MM.1S (cell line): ENCODE results near the gene FAM241A.
"Not testable (repeated sequence)": the region's sequence is repeated elsewhere in the genome, so short reads cannot be mapped to it uniquely, and the experiment has no call there.

Experiments
- EZH2 ChIP-seq: fragments of 300-600 bp; sonication (generic); optimal IDR thresholded peaks from 2 replicates; pipeline ENCODE3; 2017; ENCODE audit warnings: low read depth, mild to moderate bottlenecking, antibody characterized with exemption, low read length, mixed read lengths
- TF ChIP-seq, protein P1 (sequence below): fragments of 300-600 bp; sonication (generic); IDR thresholded peaks from 2 replicates; pipeline ENCODE4 v1.5.1; 2016; ENCODE audit warnings: antibody characterized with exemption, low read length, mixed read lengths

DNA sequence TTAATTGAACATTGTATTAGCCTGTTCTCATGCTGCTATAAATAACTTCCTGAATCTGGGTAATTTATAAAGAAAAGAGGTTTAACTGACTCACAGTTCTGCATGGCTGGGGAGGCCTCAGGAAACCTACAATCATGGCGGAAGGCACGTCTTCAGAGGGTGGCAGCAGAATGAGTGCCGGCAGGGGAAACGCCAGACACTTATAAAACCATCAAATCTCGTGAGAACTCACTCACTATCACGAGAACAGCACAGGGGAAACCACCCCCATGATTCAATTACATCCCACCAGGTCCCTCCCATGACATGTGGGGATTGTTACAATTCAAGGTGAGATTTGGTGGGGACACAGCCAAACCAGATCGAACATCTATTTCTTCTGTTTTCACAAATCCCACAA lies 33.2 kb upstream of the FAM241A start:
- TF ChIP-seq, protein P1, sequence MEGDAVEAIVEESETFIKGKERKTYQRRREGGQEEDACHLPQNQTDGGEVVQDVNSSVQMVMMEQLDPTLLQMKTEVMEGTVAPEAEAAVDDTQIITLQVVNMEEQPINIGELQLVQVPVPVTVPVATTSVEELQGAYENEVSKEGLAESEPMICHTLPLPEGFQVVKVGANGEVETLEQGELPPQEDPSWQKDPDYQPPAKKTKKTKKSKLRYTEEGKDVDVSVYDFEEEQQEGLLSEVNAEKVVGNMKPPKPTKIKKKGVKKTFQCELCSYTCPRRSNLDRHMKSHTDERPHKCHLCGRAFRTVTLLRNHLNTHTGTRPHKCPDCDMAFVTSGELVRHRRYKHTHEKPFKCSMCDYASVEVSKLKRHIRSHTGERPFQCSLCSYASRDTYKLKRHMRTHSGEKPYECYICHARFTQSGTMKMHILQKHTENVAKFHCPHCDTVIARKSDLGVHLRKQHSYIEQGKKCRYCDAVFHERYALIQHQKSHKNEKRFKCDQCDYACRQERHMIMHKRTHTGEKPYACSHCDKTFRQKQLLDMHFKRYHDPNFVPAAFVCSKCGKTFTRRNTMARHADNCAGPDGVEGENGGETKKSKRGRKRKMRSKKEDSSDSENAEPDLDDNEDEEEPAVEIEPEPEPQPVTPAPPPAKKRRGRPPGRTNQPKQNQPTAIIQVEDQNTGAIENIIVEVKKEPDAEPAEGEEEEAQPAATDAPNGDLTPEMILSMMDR = not testable (repeated sequence)
- not testable (repeated sequence) for TF ChIP-seq EZH2
